C4-2B (cell line): ENCODE measurements around the gene FXYD5.
A peak's percentile ranks its signal among the peaks of the same experiment; 100 is the strongest.

ENCODE experiments used
- H3K27ac ChIP-seq: fragments of 450-650 bp; 2 replicates; pipeline ENCODE4 v1.5.1; 2017
- CTCF ChIP-seq: fragments of 450-650 bp; conservative IDR thresholded peaks from 2 replicates; pipeline ENCODE4 v1.5.1; 2017; ENCODE audit warnings: mild to moderate bottlenecking
- ZFX ChIP-seq: fragments of 450-650 bp; IDR thresholded peaks from 2 replicates; pipeline ENCODE4 v1.6.1; 2017

FXYD5 gene

GRCh38 chr19:35116072-35116801, 38.3 kb upstream of the FXYD5 start:
- TF ChIP-seq ZFX = no peak
- TF ChIP-seq CTCF = no peak
- peak overlapping the region; percentile 43 for H3K27ac ChIP-seq

GRCh38 chr19:35117116-35117515, 37.4 kb upstream of the FXYD5 start:
- peak overlapping the region; percentile 43; the same call in 1 of the 2 replicates for H3K27ac ChIP-seq
- no peak for TF ChIP-seq ZFX
- no peak for TF ChIP-seq CTCF

GRCh38 chr19:35117799-35118198, 36.7 kb upstream of the FXYD5 start:
- TF ChIP-seq ZFX = no peak
- no peak for TF ChIP-seq CTCF
- no peak overlapping the region; the same call in 1 of the 2 replicates for H3K27ac ChIP-seq

- TF ChIP-seq ZFX (no peak), CTCF (no peak)
- peak overlapping the region; percentile 8; the same call in 1 of the 2 replicates for H3K27ac ChIP-seq
Observed at GRCh38 chr19:35118268-35119020, 36.1 kb upstream of the FXYD5 start.

GRCh38 chr19:35119091-35119490, 35.4 kb upstream of the FXYD5 start:
- H3K27ac ChIP-seq = no peak overlapping the region; the same call in 1 of the 2 replicates
- TF ChIP-seq ZFX = no peak
- TF ChIP-seq CTCF = no peak

GRCh38 chr19:35119578-35120155, 34.9 kb upstream of the FXYD5 start:
- H3K27ac ChIP-seq = no peak overlapping the region
- no peak for TF ChIP-seq ZFX
- no peak for TF ChIP-seq CTCF

GRCh38 chr19:35120492-35120891, 34.0 kb upstream of the FXYD5 start:
- TF ChIP-seq ZFX (no peak), CTCF (no peak)

More at GRCh38 chr19:35120492-35120891, 34.0 kb upstream of the FXYD5 start:
- H3K27ac ChIP-seq = no peak overlapping the region
